ENCODE data around the gene ZNF143. TPM values are rescaled to one million over a fixed set of nuclear protein-coding genes. Genes with fewer than 3 reads are reported as not detected.

ZNF143 gene
- total RNA-seq, 1 donor from 2014 or later, result 30.9 TPM

DNA sequence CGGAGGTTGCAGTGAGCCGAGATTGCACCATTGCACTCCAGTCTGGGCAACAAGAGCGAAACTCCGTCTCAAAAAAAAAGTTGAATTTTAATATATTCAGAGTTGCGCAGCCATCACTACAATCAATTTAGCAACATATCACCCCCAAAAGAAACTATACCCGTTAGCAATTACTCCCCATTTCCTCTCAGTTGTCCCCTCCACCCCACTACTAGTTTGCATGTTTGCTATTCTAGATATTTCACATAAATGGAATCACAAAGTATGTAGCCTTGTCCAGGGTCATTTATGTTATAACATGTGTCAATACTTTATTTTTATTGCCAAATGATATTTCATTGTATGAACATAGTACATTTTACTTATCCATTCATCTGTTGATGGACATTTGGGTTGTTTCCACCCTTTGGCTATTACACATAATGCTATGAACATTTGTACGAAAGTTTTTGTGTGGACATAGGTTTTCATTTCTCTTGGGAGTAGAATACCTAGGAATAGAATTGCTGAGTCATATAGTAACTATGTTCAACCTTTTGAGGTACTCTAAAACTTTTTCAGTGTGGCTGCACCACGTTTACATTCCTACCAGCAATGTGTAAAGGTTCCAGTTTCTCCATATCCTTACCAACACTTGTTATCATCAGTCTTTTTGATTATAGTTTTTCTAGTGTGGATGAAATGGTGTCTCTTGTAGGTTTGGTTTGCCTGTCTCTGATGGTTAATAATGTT, 2.2 kb downstream of the ZNF143 start:
- no peak for DNase-seq (ENCODE audit: low spot score)
- H3K4me1 Mint-ChIP-seq (ENCODE audit: low read depth), result peaks cover 18% of the 10 kb centered on the region
- H3K36me3 Mint-ChIP-seq (ENCODE audit: low read depth), result peaks cover 32% of the 10 kb centered on the region
- no peaks in the 10 kb centered on the region for H3K9me3 Mint-ChIP-seq
- no peaks in the 10 kb centered on the region for H3K27me3 Mint-ChIP-seq (ENCODE audit: low read depth)
- H3K27ac Mint-ChIP-seq, result peak overlapping the region; percentile 63
- intact Hi-C loops (cut with micrococcal nuclease), result loop anchor here (5.0 kb wide), 3 partner anchors 44 to 461 kb away; partner anchors contain the start of gene NRIP3
- peak overlapping the region; percentile 93 for H3K4me3 Mint-ChIP-seq (ENCODE audit: low read depth)

- peaks cover 42% of the 10 kb centered on the region for H3K36me3 Mint-ChIP-seq (ENCODE audit: low read depth)
Observed at GRCh38 chr11:9470765-9471164, 10.0 kb downstream of the ZNF143 start.

GRCh38 chr11:9473408-9473807, 12.6 kb downstream of the ZNF143 start:
- H3K4me3 Mint-ChIP-seq (ENCODE audit: low read depth), result no peak overlapping the region
- H3K27me3 Mint-ChIP-seq (ENCODE audit: low read depth), result no peaks in the 10 kb centered on the region
- peaks cover 7% of the 10 kb centered on the region for H3K4me1 Mint-ChIP-seq (ENCODE audit: low read depth)
- intact Hi-C loops (cut with micrococcal nuclease), result no loop called here
- DNase-seq (ENCODE audit: low spot score), result no peak
- no peak overlapping the region for H3K27ac Mint-ChIP-seq
- no peaks in the 10 kb centered on the region for H3K9me3 Mint-ChIP-seq
- peaks cover 40% of the 10 kb centered on the region for H3K36me3 Mint-ChIP-seq (ENCODE audit: low read depth)

More at GRCh38 chr11:9470765-9471164, 10.0 kb downstream of the ZNF143 start:
- Mint-ChIP-seq H3K27ac (no peak overlapping the region), H3K9me3 (no peaks in the 10 kb centered on the region), H3K4me3 (ENCODE audit: low read depth) (no peak overlapping the region), H3K27me3 (ENCODE audit: low read depth) (no peaks in the 10 kb centered on the region), H3K4me1 (ENCODE audit: low read depth) (peaks cover 7% of the 10 kb centered on the region)
- no peak for DNase-seq (ENCODE audit: low spot score)
- intact Hi-C loops (cut with micrococcal nuclease), result no loop called here

- intact Hi-C loops (cut with micrococcal nuclease), result no loop called here
- DNase-seq (ENCODE audit: low spot score), result no peak
- H3K4me3 Mint-ChIP-seq (ENCODE audit: low read depth), result no peak overlapping the region
- H3K27ac Mint-ChIP-seq, result no peak overlapping the region
- no peaks in the 10 kb centered on the region for H3K9me3 Mint-ChIP-seq
- no peaks in the 10 kb centered on the region for H3K27me3 Mint-ChIP-seq (ENCODE audit: low read depth)
- peaks cover 46% of the 10 kb centered on the region for H3K36me3 Mint-ChIP-seq (ENCODE audit: low read depth)
- no peaks in the 10 kb centered on the region for H3K4me1 Mint-ChIP-seq (ENCODE audit: low read depth)
Observed at GRCh38 chr11:9479899-9480298, 19.1 kb downstream of the ZNF143 start.

- H3K27me3 Mint-ChIP-seq (ENCODE audit: low read depth), result no peaks in the 10 kb centered on the region
- peak overlapping the region; percentile 25 for H3K27ac Mint-ChIP-seq
- H3K4me1 Mint-ChIP-seq (ENCODE audit: low read depth), result no peaks in the 10 kb centered on the region
- H3K4me3 Mint-ChIP-seq (ENCODE audit: low read depth), result no peak overlapping the region
- intact Hi-C loops (cut with micrococcal nuclease), result no loop called here
- no peak for DNase-seq (ENCODE audit: low spot score)
- H3K36me3 Mint-ChIP-seq (ENCODE audit: low read depth), result peaks cover 44% of the 10 kb centered on the region
- H3K9me3 Mint-ChIP-seq, result no peaks in the 10 kb centered on the region
Observed at GRCh38 chr11:9489080-9489765, 28.4 kb downstream of the ZNF143 start.

- Mint-ChIP-seq H3K27ac (no peak overlapping the region), H3K4me1 (ENCODE audit: low read depth) (no peaks in the 10 kb centered on the region), H3K4me3 (ENCODE audit: low read depth) (no peak overlapping the region), H3K9me3 (no peaks in the 10 kb centered on the region), H3K27me3 (ENCODE audit: low read depth) (no peaks in the 10 kb centered on the region), H3K36me3 (ENCODE audit: low read depth) (peaks cover 48% of the 10 kb centered on the region)
- intact Hi-C loops (cut with micrococcal nuclease), result no loop called here
- DNase-seq (ENCODE audit: low spot score), result no peak
Observed at GRCh38 chr11:9490376-9490775, 29.6 kb downstream of the ZNF143 start.

DNA sequence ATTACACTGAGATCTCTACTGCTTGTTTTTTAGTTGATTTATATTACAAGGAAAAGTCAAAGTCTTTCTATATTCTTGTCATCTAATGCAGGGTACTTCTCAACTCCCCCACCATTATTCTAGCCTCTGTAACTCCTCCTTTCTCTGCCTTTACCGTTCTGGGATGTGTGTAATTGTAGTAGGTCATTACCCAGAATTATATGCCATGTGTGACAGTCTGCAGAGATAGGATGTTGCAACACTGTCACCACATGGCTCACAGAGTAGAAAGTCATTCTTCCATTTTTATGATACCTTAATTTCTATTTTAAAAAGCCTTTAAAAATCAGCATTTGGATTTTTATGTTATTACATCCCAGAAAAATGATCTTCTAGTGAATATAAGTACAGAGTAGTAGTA, 32.7 kb downstream of the ZNF143 start:
- no peak overlapping the region for H3K27ac Mint-ChIP-seq

DNA sequence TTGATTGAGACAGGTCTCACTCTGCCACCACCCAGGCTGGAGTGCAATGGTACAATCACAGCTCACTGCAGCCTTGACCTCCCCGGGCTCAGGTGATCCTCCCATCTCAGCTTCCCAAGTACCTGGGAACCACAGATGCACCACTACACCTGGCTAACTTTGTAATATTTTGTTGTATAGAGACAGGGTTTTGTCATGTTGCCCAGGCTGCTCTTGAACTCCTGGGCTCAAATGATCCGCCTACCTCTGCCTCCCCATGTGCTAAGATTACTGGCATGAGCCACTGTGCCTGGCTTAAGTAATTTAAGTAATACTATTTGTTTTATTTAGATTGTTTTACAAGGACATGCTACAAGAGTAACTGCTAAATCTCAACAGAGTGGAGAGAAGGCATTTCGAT, 33.5 kb downstream of the ZNF143 start:
- Mint-ChIP-seq H3K4me1 (ENCODE audit: low read depth) (no peaks in the 10 kb centered on the region), H3K36me3 (ENCODE audit: low read depth) (peaks cover 60% of the 10 kb centered on the region), H3K27me3 (ENCODE audit: low read depth) (no peaks in the 10 kb centered on the region)

More for the DNA sequence above, 32.7 kb downstream of the ZNF143 start:
- Mint-ChIP-seq H3K27me3 (ENCODE audit: low read depth) (no peaks in the 10 kb centered on the region), H3K9me3 (no peaks in the 10 kb centered on the region), H3K4me3 (ENCODE audit: low read depth) (no peak overlapping the region), H3K36me3 (ENCODE audit: low read depth) (peaks cover 58% of the 10 kb centered on the region), H3K4me1 (ENCODE audit: low read depth) (no peaks in the 10 kb centered on the region)
- intact Hi-C loops (cut with micrococcal nuclease), result no loop called here
- no peak for DNase-seq (ENCODE audit: low spot score)

DNA sequence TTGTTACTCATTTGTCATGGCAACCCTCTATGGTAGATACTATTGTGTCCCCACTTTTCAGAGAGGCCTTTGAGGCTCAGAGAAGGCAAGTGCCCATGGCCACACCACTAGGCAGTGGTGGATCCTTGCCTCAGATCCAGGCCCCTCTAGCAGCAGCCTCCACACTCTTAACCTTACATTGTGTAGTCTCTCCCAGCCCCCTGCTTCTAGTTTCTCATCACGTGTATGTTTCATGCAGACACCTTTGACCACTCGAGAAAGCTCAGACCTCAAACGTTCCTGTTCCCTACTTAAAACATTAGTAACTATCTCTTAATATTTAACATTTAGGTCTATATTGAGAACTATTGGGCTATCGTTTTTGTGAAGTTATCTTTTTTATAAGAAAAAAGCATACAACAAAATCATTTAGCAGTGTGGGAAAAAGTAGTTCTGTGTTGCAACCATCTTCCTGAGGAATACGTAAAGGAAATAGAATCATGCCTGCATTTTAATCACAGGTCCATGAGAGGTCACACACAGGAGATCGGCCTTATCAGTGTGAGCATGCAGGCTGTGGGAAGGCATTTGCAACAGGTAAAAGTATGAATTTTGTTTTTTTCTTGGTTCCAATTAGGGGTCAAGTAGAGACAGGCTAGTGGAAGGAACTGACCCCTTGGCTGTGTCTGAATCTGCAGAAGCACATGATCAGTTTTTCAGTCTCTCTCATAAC, 35.1 kb downstream of the ZNF143 start:
- no peak overlapping the region for H3K27ac Mint-ChIP-seq
- H3K36me3 Mint-ChIP-seq (ENCODE audit: low read depth), result peaks cover 64% of the 10 kb centered on the region
- no peak for DNase-seq (ENCODE audit: low spot score)
- intact Hi-C loops (cut with micrococcal nuclease), result no loop called here
- H3K9me3 Mint-ChIP-seq, result no peaks in the 10 kb centered on the region
- H3K4me3 Mint-ChIP-seq (ENCODE audit: low read depth), result no peak overlapping the region
- no peaks in the 10 kb centered on the region for H3K27me3 Mint-ChIP-seq (ENCODE audit: low read depth)
- H3K4me1 Mint-ChIP-seq (ENCODE audit: low read depth), result no peaks in the 10 kb centered on the region

More for the DNA sequence above, 33.5 kb downstream of the ZNF143 start:
- Mint-ChIP-seq H3K4me3 (ENCODE audit: low read depth) (no peak overlapping the region), H3K9me3 (no peaks in the 10 kb centered on the region), H3K27ac (no peak overlapping the region)
- intact Hi-C loops (cut with micrococcal nuclease), result no loop called here
- DNase-seq (ENCODE audit: low spot score), result no peak

GRCh38 chr11:9498457-9499078, 37.8 kb downstream of the ZNF143 start:
- Mint-ChIP-seq H3K4me3 (ENCODE audit: low read depth) (no peak overlapping the region), H3K36me3 (ENCODE audit: low read depth) (peaks cover 65% of the 10 kb centered on the region), H3K27me3 (ENCODE audit: low read depth) (no peaks in the 10 kb centered on the region), H3K4me1 (ENCODE audit: low read depth) (no peaks in the 10 kb centered on the region), H3K27ac (no peak overlapping the region), H3K9me3 (no peaks in the 10 kb centered on the region)
- no peak for DNase-seq (ENCODE audit: low spot score)
- intact Hi-C loops (cut with micrococcal nuclease), result no loop called here

DNA sequence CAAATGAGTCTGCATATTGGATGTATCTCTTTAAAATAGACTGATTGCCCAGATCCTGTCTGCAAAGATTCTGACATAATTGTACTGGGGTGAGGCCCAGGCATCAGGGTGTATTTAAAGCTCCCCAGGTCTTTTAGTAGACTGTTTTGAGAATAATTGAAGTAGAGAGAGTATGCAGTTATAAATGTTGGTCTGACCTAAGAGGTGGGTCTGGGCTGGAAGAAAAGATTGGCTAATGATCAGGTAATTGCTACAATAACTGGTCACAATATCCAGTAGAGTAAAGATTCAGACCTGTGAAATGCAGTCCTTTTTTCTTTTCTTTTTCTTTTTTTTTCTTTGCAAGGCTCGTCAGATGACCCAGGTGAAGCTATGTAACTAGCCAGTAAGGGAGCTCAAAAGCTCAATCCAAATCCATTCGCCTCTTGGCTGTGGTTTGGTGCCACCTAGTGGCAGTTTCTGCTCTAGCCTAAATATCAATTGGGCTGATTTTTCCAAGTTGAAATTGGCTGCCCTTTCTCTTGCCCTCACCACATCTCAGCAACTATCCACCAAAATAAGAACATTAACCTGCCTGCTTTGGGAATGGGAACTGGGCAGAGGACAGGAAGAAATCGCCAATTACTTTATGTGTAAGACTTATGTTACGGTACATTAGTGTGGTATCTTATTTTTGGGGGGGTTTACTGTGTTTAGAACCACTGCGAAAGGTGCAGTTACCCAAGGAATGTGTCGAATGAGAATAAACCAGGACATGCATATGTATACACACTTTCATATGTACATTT, 45.9 kb downstream of the ZNF143 start:
- Mint-ChIP-seq H3K27ac (no peak overlapping the region), H3K9me3 (no peaks in the 10 kb centered on the region), H3K27me3 (ENCODE audit: low read depth) (no peaks in the 10 kb centered on the region), H3K36me3 (ENCODE audit: low read depth) (peaks cover 36% of the 10 kb centered on the region), H3K4me3 (ENCODE audit: low read depth) (no peak overlapping the region), H3K4me1 (ENCODE audit: low read depth) (peaks cover 16% of the 10 kb centered on the region)
- peak; percentile 58 for DNase-seq (ENCODE audit: low spot score)
- intact Hi-C loops (cut with micrococcal nuclease), result loop anchor here (5.0 to 10.0 kb wide), 4 partner anchors 44 to 492 kb away; partner anchors contain the start of gene ZNF143

GRCh38 chr11:9507277-9507580, 46.4 kb downstream of the ZNF143 start:
- DNase-seq (ENCODE audit: low spot score), result no peak
- H3K9me3 Mint-ChIP-seq, result no peaks in the 10 kb centered on the region
- peaks cover 16% of the 10 kb centered on the region for H3K4me1 Mint-ChIP-seq (ENCODE audit: low read depth)
- no peak overlapping the region for H3K4me3 Mint-ChIP-seq (ENCODE audit: low read depth)
- intact Hi-C loops (cut with micrococcal nuclease), result loop anchor here (5.0 to 10.0 kb wide), 4 partner anchors 45 to 492 kb away; partner anchors contain the start of gene ZNF143
- no peaks in the 10 kb centered on the region for H3K27me3 Mint-ChIP-seq (ENCODE audit: low read depth)
- H3K36me3 Mint-ChIP-seq (ENCODE audit: low read depth), result peaks cover 35% of the 10 kb centered on the region
- no peak overlapping the region for H3K27ac Mint-ChIP-seq

Measured in activated T-helper 2 cell treated with anti-CD3 and anti-CD28 coated beads, Interferon-gamma antibody, Interleukin-2, Interleukin-4, amounts not matched to agents 10 μg/mL and 5 μg/mL and 100 μg/mL, durations not matched to agents 14 hours and 24 hours and 36 hours (primary cell).